ENCODE results near the gene RHOU.

RHOU gene

GRCh38 chr1:228737601-228738041 is 2.3 kb downstream of the RHOU start:
- DNase-seq (ENCODE audit: low read depth) = no peak

- no peak for DNase-seq (ENCODE audit: low read depth)
Observed at GRCh38 chr1:228739826-228740225, 4.5 kb downstream of the RHOU start.

GRCh38 chr1:228740543-228741317 is 5.5 kb downstream of the RHOU start:
- DNase-seq (ENCODE audit: low read depth) = no peak

GRCh38 chr1:228742281-228742860 is 7.1 kb downstream of the RHOU start:
- DNase-seq (ENCODE audit: low read depth) = no peak

- DNase-seq (ENCODE audit: low read depth) = no peak
Observed at GRCh38 chr1:228743405-228743804, 8.1 kb downstream of the RHOU start.

- DNase-seq (ENCODE audit: low read depth) = no peak
Observed at GRCh38 chr1:228744356-228744755, 9.1 kb downstream of the RHOU start.

- no peak for DNase-seq (ENCODE audit: low read depth)
Observed at GRCh38 chr1:228744918-228745317, 9.6 kb downstream of the RHOU start.

- DNase-seq (ENCODE audit: low read depth) = no peak
Observed at GRCh38 chr1:228745497-228745896, 10.2 kb downstream of the RHOU start.

GRCh38 chr1:228747301-228747935 is 12.1 kb downstream of the RHOU start:
- DNase-seq (ENCODE audit: low read depth) = no peak

- no peak for DNase-seq (ENCODE audit: low read depth)
Observed at GRCh38 chr1:228748029-228748428, 12.8 kb downstream of the RHOU start.

- DNase-seq (ENCODE audit: low read depth) = no peak
Observed at GRCh38 chr1:228748431-228748830, 13.2 kb downstream of the RHOU start.

GRCh38 chr1:228749765-228750164 is 14.5 kb downstream of the RHOU start:
- no peak for DNase-seq (ENCODE audit: low read depth)

- DNase-seq (ENCODE audit: low read depth) = no peak
Observed at GRCh38 chr1:228750915-228751314, 15.6 kb downstream of the RHOU start.

GRCh38 chr1:228751360-228752098 is 16.2 kb downstream of the RHOU start:
- no peak for DNase-seq (ENCODE audit: low read depth)

- DNase-seq (ENCODE audit: low read depth) = no peak
Observed at GRCh38 chr1:228752258-228752657, 17.0 kb downstream of the RHOU start.

- no peak for DNase-seq (ENCODE audit: low read depth)
Observed at GRCh38 chr1:228752675-228753265, 17.5 kb downstream of the RHOU start.

- DNase-seq (ENCODE audit: low read depth) = no peak
Observed at GRCh38 chr1:228753287-228753686, 18.0 kb downstream of the RHOU start.

- no peak for DNase-seq (ENCODE audit: low read depth)
Observed at GRCh38 chr1:228753786-228754360, 18.6 kb downstream of the RHOU start.

GRCh38 chr1:228754646-228755268 is 19.5 kb downstream of the RHOU start:
- no peak for DNase-seq (ENCODE audit: low read depth)

GRCh38 chr1:228755800-228756199 is 20.5 kb downstream of the RHOU start:
- DNase-seq (ENCODE audit: low read depth) = no peak

GRCh38 chr1:228756457-228756856 is 21.2 kb downstream of the RHOU start:
- DNase-seq (ENCODE audit: low read depth) = no peak

Measured in activated T-helper 1 cell treated with Interleukin-2 at 50 U/mL for 16 hours (primary cell).